ENCODE measurements around the gene CMTM5. TPM values are rescaled to one million over a fixed set of nuclear protein-coding genes. Genes with fewer than 3 reads are reported as not detected.

Gene CMTM5
- total RNA-seq, 3 donors from 2014 or later = 0.58 to 3.5 (median 0.58) TPM

GRCh38 chr14:23381871-23382270, 5.0 kb downstream of the CMTM5 start:
- Histone ChIP-seq H3K4me3 (no peak overlapping the region), H3K36me3 (ENCODE audit: low read depth) (no peaks in the 10 kb centered on the region), H3K9me3 (no peaks in the 10 kb centered on the region), H3K4me1 (ENCODE audit: low read depth) (no peaks in the 10 kb centered on the region)
- ATAC-seq = no peak
- DNase-seq = no peak
- intact Hi-C loops (cut with DNase I, micrococcal nuclease) = no loop called here
- no peak for TF ChIP-seq CTCF (IDR thresholded peaks at IDR 0.05)

- Histone ChIP-seq H3K4me1 (ENCODE audit: low read depth) (no peaks in the 10 kb centered on the region), H3K36me3 (ENCODE audit: low read depth) (no peaks in the 10 kb centered on the region), H3K4me3 (no peak overlapping the region), H3K9me3 (no peaks in the 10 kb centered on the region)
- DNase-seq = no peak
- TF ChIP-seq CTCF (IDR thresholded peaks at IDR 0.05) = no peak
- no peak for ATAC-seq
- intact Hi-C loops (cut with DNase I, micrococcal nuclease) = no loop called here
Measured at GRCh38 chr14:23382276-23382675, 5.4 kb downstream of the CMTM5 start.

GRCh38 chr14:23382731-23383440, 6.0 kb downstream of the CMTM5 start:
- no peak overlapping the region for H3K4me3 ChIP-seq
- no peaks in the 10 kb centered on the region for H3K9me3 ChIP-seq
- no peak for ATAC-seq
- intact Hi-C loops (cut with DNase I, micrococcal nuclease) = no loop called here
- DNase-seq = no peak
- H3K36me3 ChIP-seq (ENCODE audit: low read depth) = no peaks in the 10 kb centered on the region
- TF ChIP-seq CTCF (IDR thresholded peaks at IDR 0.05) = no peak
- no peaks in the 10 kb centered on the region for H3K4me1 ChIP-seq (ENCODE audit: low read depth)

- ATAC-seq (no peak), DNase-seq (no peak)
- intact Hi-C loops (cut with DNase I, micrococcal nuclease) = no loop called here
- no peak overlapping the region for H3K4me3 ChIP-seq
- no peaks in the 10 kb centered on the region for H3K9me3 ChIP-seq
- no peaks in the 10 kb centered on the region for H3K4me1 ChIP-seq (ENCODE audit: low read depth)
- no peak for TF ChIP-seq CTCF (IDR thresholded peaks at IDR 0.05)
- no peaks in the 10 kb centered on the region for H3K36me3 ChIP-seq (ENCODE audit: low read depth)
Measured at GRCh38 chr14:23384364-23385080, 7.7 kb downstream of the CMTM5 start.

GRCh38 chr14:23385244-23385641, 8.4 kb downstream of the CMTM5 start:
- TF ChIP-seq CTCF (IDR thresholded peaks at IDR 0.05) = no peak
- no peak for DNase-seq
- ATAC-seq = no peak

More at GRCh38 chr14:23385244-23385641, 8.4 kb downstream of the CMTM5 start:
- H3K36me3 ChIP-seq (ENCODE audit: low read depth) = no peaks in the 10 kb centered on the region
- no peaks in the 10 kb centered on the region for H3K9me3 ChIP-seq
- no peak overlapping the region for H3K4me3 ChIP-seq
- no peaks in the 10 kb centered on the region for H3K4me1 ChIP-seq (ENCODE audit: low read depth)
- intact Hi-C loops (cut with DNase I, micrococcal nuclease) = no loop called here

Data from mucosa of descending colon (tissue), 3 donors.